T-cell (primary cell): Measurements from ENCODE around the gene NDST3. TPM values are rescaled to one million over a fixed set of nuclear protein-coding genes. Genes with fewer than 3 reads are reported as not detected.

Experiments
- ATAC-seq, 4 experiments: fragments of 200-7000 bp in 3 of 4; fragments of 150-1000 bp in 1 of 4; cut with Tn5 transposase; replicated peaks in 1 of 4; 1 replicate in 3 of 4; 2 replicates in 1 of 4; pipeline ENCODE4 v1.10.0; 2021; ENCODE audit warnings: moderate library complexity in 3 of 4, mild to moderate bottlenecking in 2 of 4, moderate number of reproducible peaks in 1 of 4
- CTCF ChIA-PET, 2 donors: fragments of 300-600 bp; sonication (Branson Sonifier 250); formaldehyde crosslinking; loops; one replicate each; lab custom pipeline; 2022; ENCODE audit warnings: antibody characterized with exemption in 2 of 2; lab: Charles Lee
- POLR2A ChIA-PET, 2 donors: fragments of 300-600 bp; sonication (Branson Sonifier 250); formaldehyde crosslinking; loops; one replicate each; lab custom pipeline; 2022; ENCODE audit warnings: antibody characterized with exemption in 2 of 2; lab: Charles Lee
- DNase-seq, 35 experiments: peaks; one replicate each; pipeline versions ENCODE4 v3.0.0 to v3.0.0-alpha.2; 2013 to 2023
- H3K27ac ChIP-seq: one replicate; pipeline ENCODE4 v1.5.1; 2013; ENCODE audit warnings: low read length
- H3K27me3 ChIP-seq, 2 experiments: replicated peaks in 1 of 2; 1 replicate in 1 of 2; 2 replicates in 1 of 2; pipeline versions ENCODE4 v1.6.1 to v1.7.0; 2013; ENCODE audit warnings: low read length in 1 of 2, mixed read lengths in 1 of 2; ENCODE audit not compliant: control insufficient read depth in 2 of 2, insufficient read depth in 2 of 2; ENCODE audit errors: extremely low read depth in 1 of 2
- H3K36me3 ChIP-seq, 2 donors: 1 replicate in 1 of 2; 2 replicates in 1 of 2; pipeline versions ENCODE4 v1.6.1 to v1.7.0; 2013; ENCODE audit warnings: low read length in 1 of 2; ENCODE audit not compliant: control insufficient read depth in 2 of 2, insufficient read depth in 1 of 2; ENCODE audit errors: extremely low read depth in 1 of 2
- H3K4me1 ChIP-seq, 2 experiments: 1 replicate in 1 of 2; 2 replicates in 1 of 2; pipeline versions ENCODE4 v1.6.1 to v1.7.0; 2013; ENCODE audit warnings: low read length in 2 of 2, mixed read lengths in 1 of 2; ENCODE audit not compliant: insufficient read depth in 2 of 2, control insufficient read depth in 1 of 2; ENCODE audit errors: extremely low read depth in 1 of 2
- H3K4me3 ChIP-seq, 2 donors: 1 replicate in 1 of 2; 2 replicates in 1 of 2; pipeline versions ENCODE4 v1.5.1 to v1.7.0; 2013; ENCODE audit warnings: mild to moderate bottlenecking in 2 of 2, low read length in 1 of 2, moderate library complexity in 1 of 2; ENCODE audit not compliant: control insufficient read depth in 1 of 2; ENCODE audit errors: extremely low read depth in 1 of 2
- H3K9me3 ChIP-seq: 2 replicates; pipeline ENCODE4 v1.7.0; 2013
- H3K27ac Mint-ChIP-seq, 2 donors: one replicate each; pipeline ENCODE4 v1.8.0; 2020 to 2021; ENCODE audit warnings: mild to moderate bottlenecking in 2 of 2, mixed read lengths in 2 of 2
- H3K27me3 Mint-ChIP-seq, 2 donors: one replicate each; pipeline ENCODE4 v1.8.0; 2021 to 2022; ENCODE audit warnings: mixed read lengths in 2 of 2
- H3K36me3 Mint-ChIP-seq: one replicate; pipeline ENCODE4 v1.8.0; 2021; ENCODE audit warnings: mixed read lengths
- H3K4me1 Mint-ChIP-seq, 3 donors: one replicate each; pipeline ENCODE4 v1.8.0; 2020 to 2022; ENCODE audit warnings: mixed read lengths in 3 of 3, mild to moderate bottlenecking in 1 of 3
- H3K4me3 Mint-ChIP-seq, 3 donors: one replicate each; pipeline ENCODE4 v1.8.0; 2020 to 2022; ENCODE audit warnings: mild to moderate bottlenecking in 3 of 3, mixed read lengths in 3 of 3, moderate library complexity in 3 of 3
- H3K9me3 Mint-ChIP-seq, 3 donors: one replicate each; pipeline ENCODE4 v1.8.0; 2020 to 2022; ENCODE audit warnings: mixed read lengths in 3 of 3
- WGBS: methylation state at CpG from one replicate; pipeline ENCODE4 v1.1.5; 2013; ENCODE audit warnings: missing lambda C conversion rate; ENCODE audit not compliant: insufficient coverage; 5-methylcytosine and 5-hydroxymethylcytosine counted together
- total RNA-seq, 35 experiments: library from RNA in 6 of 35; stranded (reverse) in 6 of 35; fragments of 120-200 nt in 1 of 35; gene quantifications; one replicate each; pipeline versions ENCODE4 v1.2.1 to v1.2.4 and lab custom pipeline; 2013 to 2026

Gene NDST3
- total RNA-seq, 5 donors from 2014 or later (not counting 1 experiment from before 2014, with no cell fraction given) = not detected

- Histone ChIP-seq H3K27ac (no peak overlapping the region), H3K4me3 (no peak overlapping the region), H3K36me3 (no peaks in the 10 kb centered on the region), H3K4me1 (peaks cover 0 to 2% of the 10 kb centered on the region in 2 experiments), H3K27me3 (no peaks in the 10 kb centered on the region), H3K9me3 (no peaks in the 10 kb centered on the region)
- ChIA-PET CTCF (interaction anchor here in 1 of 2 donors (1.2 kb wide), 1 partner anchor 16 kb away, joined by 3 read pairs; no protein-coding TSS in a partner anchor), POLR2A (no interaction called here)
- Mint-ChIP-seq H3K27ac (no peak overlapping the region), H3K4me1 (peaks cover 3 to 5% (median 3%) of the 10 kb centered on the region in 3 donors), H3K4me3 (no peak overlapping the region), H3K9me3 (peaks cover 0 to 4% (median 0%) of the 10 kb centered on the region in 3 donors), H3K36me3 (no peaks in the 10 kb centered on the region), H3K27me3 (no peaks in the 10 kb centered on the region)
- DNase-seq = no peak
- no peak for ATAC-seq
- WGBS = 100% methylated on average over 1 of the region's 3 CpGs
Measured at GRCh38 chr4:118249890-118250289, 215.6 kb downstream of the NDST3 start.

GRCh38 chr4:118254368-118254767, 220.1 kb downstream of the NDST3 start:
- Mint-ChIP-seq H3K4me1 (no peaks in the 10 kb centered on the region), H3K27ac (no peak overlapping the region), H3K4me3 (no peak overlapping the region), H3K9me3 (peaks cover 0 to 4% (median 0%) of the 10 kb centered on the region in 3 donors), H3K27me3 (no peaks in the 10 kb centered on the region), H3K36me3 (no peaks in the 10 kb centered on the region)
- H3K36me3 ChIP-seq = no peaks in the 10 kb centered on the region
- ChIA-PET CTCF (no interaction called here), POLR2A (no interaction called here)
- H3K4me1 ChIP-seq = no peaks in the 10 kb centered on the region
- no peak overlapping the region for H3K4me3 ChIP-seq
- no peaks in the 10 kb centered on the region for H3K27me3 ChIP-seq
- no peak for ATAC-seq
- DNase-seq = no peak
- no peak overlapping the region for H3K27ac ChIP-seq
- no peaks in the 10 kb centered on the region for H3K9me3 ChIP-seq

GRCh38 chr4:118259111-118259510, 224.8 kb downstream of the NDST3 start:
- H3K36me3 Mint-ChIP-seq = no peaks in the 10 kb centered on the region
- Histone ChIP-seq H3K27me3 (no peaks in the 10 kb centered on the region), H3K36me3 (no peaks in the 10 kb centered on the region), H3K27ac (no peak overlapping the region), H3K4me1 (no peaks in the 10 kb centered on the region), H3K4me3 (no peak overlapping the region), H3K9me3 (no peaks in the 10 kb centered on the region)
- H3K4me1 Mint-ChIP-seq = no peaks in the 10 kb centered on the region
- POLR2A ChIA-PET = no interaction called here
- DNase-seq = no peak
- 77% methylated on average over 3 of the region's 3 CpGs for WGBS
- CTCF ChIA-PET = no interaction called here
- no peak for ATAC-seq
- H3K9me3 Mint-ChIP-seq = no peaks in the 10 kb centered on the region
- H3K27ac Mint-ChIP-seq = no peak overlapping the region
- H3K27me3 Mint-ChIP-seq = peaks cover 10 to 11% of the 10 kb centered on the region in 2 donors
- no peak overlapping the region for H3K4me3 Mint-ChIP-seq

GRCh38 chr4:118260309-118260708, 226.0 kb downstream of the NDST3 start:
- Histone ChIP-seq H3K27me3 (no peaks in the 10 kb centered on the region), H3K36me3 (no peaks in the 10 kb centered on the region), H3K4me1 (no peaks in the 10 kb centered on the region), H3K9me3 (no peaks in the 10 kb centered on the region), H3K27ac (no peak overlapping the region), H3K4me3 (no peak overlapping the region)
- WGBS = 100% methylated on average over 1 of the region's 2 CpGs
- H3K4me1 Mint-ChIP-seq = peaks cover 0 to 4% (median 3%) of the 10 kb centered on the region in 3 donors
- H3K9me3 Mint-ChIP-seq = no peaks in the 10 kb centered on the region
- H3K27ac Mint-ChIP-seq = no peak overlapping the region
- ATAC-seq = no peak
- H3K27me3 Mint-ChIP-seq = peaks cover 11 to 15% of the 10 kb centered on the region in 2 donors
- no peaks in the 10 kb centered on the region for H3K36me3 Mint-ChIP-seq
- no peak for DNase-seq
- no peak overlapping the region for H3K4me3 Mint-ChIP-seq
- ChIA-PET CTCF (interaction anchor here in 1 of 2 donors (0.7 to 1.2 kb wide), 2 partner anchors 10 to 13 kb away, joined by 3 to 4 read pairs; no protein-coding TSS in a partner anchor), POLR2A (interaction anchor here in 1 of 2 donors (0.7 kb wide), 1 partner anchor 10 kb away, joined by 3 read pairs; no protein-coding TSS in a partner anchor)

- peak overlapping the region in 2 of 3 donors; percentile 13 to 60 for H3K4me3 Mint-ChIP-seq
Measured at GRCh38 chr4:118264096-118264495, 229.8 kb downstream of the NDST3 start.

GRCh38 chr4:118265312-118266144, 231.2 kb downstream of the NDST3 start:
- ChIA-PET POLR2A (no interaction called here), CTCF (interaction anchor here (0.7 to 1.1 kb wide), 2 partner anchors 16 to 59 kb away, joined by 3 read pairs; no protein-coding TSS in a partner anchor)
- no peaks in the 10 kb centered on the region for H3K9me3 Mint-ChIP-seq
- Histone ChIP-seq H3K4me3 (peak overlapping the region; percentile 43 to 67), H3K4me1 (no peaks in the 10 kb centered on the region), H3K27me3 (no peaks in the 10 kb centered on the region), H3K27ac (no peak overlapping the region), H3K9me3 (no peaks in the 10 kb centered on the region), H3K36me3 (no peaks in the 10 kb centered on the region)
- no peak overlapping the region for H3K27ac Mint-ChIP-seq
- H3K36me3 Mint-ChIP-seq = no peaks in the 10 kb centered on the region
- ATAC-seq (peak; percentile 46 to 76 (median 63)), DNase-seq (peak in 12 of 35 experiments; percentile 3 to 34 (median 14))
- peak overlapping the region; percentile 57 to 70 (median 60) for H3K4me3 Mint-ChIP-seq
- peaks cover 11 to 15% of the 10 kb centered on the region in 2 donors for H3K27me3 Mint-ChIP-seq
- H3K4me1 Mint-ChIP-seq = peaks cover 0 to 4% (median 4%) of the 10 kb centered on the region in 3 donors
- WGBS = 26% methylated on average over 51 of the region's 64 CpGs

More at GRCh38 chr4:118264096-118264495, 229.8 kb downstream of the NDST3 start:
- no peaks in the 10 kb centered on the region for H3K9me3 ChIP-seq
- Mint-ChIP-seq H3K27ac (no peak overlapping the region), H3K9me3 (no peaks in the 10 kb centered on the region), H3K27me3 (peaks cover 11 to 15% of the 10 kb centered on the region in 2 donors), H3K4me1 (peaks cover 0 to 4% (median 3%) of the 10 kb centered on the region in 3 donors), H3K36me3 (no peaks in the 10 kb centered on the region)
- ATAC-seq (no peak), DNase-seq (no peak)
- H3K27me3 ChIP-seq = no peaks in the 10 kb centered on the region
- POLR2A ChIA-PET = no interaction called here
- CTCF ChIA-PET = interaction anchor here in 1 of 2 donors (1.2 kb wide), 1 partner anchor 89 kb away, joined by 7 read pairs; the partner anchor contains the start of gene PRSS12
- no peaks in the 10 kb centered on the region for H3K36me3 ChIP-seq
- 100% methylated on average over 3 of the region's 3 CpGs for WGBS
- H3K4me1 ChIP-seq = no peaks in the 10 kb centered on the region
- no peak overlapping the region for H3K4me3 ChIP-seq
- no peak overlapping the region for H3K27ac ChIP-seq
